Loucy (cell line): ENCODE measurements around the gene EFNA5.

ENCODE experiments used
- EZH2phosphoT487 ChIP-seq: fragments of 200-600 bp; IDR thresholded peaks from 2 replicates; pipeline ENCODE4 v1.6.1; 2018; ENCODE audit warnings: antibody characterized with exemption, mild to moderate bottlenecking, moderate library complexity, borderline replicate concordance
- TF ChIP-seq, protein P1 (sequence below): fragments of 200-600 bp; sonication (generic); conservative IDR thresholded peaks from 2 replicates; pipeline ENCODE4 v1.5.1; 2014; ENCODE audit warnings: mild to moderate bottlenecking, antibody characterized with exemption, low read length

DNA sequence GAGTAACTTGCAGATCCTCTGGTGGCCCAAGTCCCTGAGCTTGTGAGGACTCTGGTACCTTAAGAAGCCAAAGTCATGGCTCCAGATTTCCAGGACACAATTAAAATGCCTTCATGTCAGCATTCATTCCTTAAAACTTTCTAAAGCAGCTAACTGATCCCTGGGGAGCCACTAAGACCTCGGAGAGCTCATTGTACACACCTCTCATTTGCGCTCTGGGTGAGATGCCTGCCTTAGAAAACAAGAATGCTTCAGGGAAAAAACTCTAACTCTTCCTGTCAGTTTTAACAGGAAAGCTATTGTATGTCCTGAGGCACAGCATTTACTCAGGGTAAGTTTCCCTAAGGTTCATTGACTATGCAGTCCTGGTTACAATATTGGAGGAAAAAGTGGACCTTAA is 285.0 kb downstream of the EFNA5 start:
- TF ChIP-seq, protein P1, sequence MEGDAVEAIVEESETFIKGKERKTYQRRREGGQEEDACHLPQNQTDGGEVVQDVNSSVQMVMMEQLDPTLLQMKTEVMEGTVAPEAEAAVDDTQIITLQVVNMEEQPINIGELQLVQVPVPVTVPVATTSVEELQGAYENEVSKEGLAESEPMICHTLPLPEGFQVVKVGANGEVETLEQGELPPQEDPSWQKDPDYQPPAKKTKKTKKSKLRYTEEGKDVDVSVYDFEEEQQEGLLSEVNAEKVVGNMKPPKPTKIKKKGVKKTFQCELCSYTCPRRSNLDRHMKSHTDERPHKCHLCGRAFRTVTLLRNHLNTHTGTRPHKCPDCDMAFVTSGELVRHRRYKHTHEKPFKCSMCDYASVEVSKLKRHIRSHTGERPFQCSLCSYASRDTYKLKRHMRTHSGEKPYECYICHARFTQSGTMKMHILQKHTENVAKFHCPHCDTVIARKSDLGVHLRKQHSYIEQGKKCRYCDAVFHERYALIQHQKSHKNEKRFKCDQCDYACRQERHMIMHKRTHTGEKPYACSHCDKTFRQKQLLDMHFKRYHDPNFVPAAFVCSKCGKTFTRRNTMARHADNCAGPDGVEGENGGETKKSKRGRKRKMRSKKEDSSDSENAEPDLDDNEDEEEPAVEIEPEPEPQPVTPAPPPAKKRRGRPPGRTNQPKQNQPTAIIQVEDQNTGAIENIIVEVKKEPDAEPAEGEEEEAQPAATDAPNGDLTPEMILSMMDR = no peak
- no peak for TF ChIP-seq EZH2phosphoT487
